Tibial artery (tissue), 4 donors: ENCODE results near the gene CDC6.

ENCODE experiments used
- DNase-seq, 2 donors: peaks; one replicate each; pipeline ENCODE4 v3.0.0-alpha.2; 2019
- H3K27ac ChIP-seq, 2 donors: fragments of 200-600 bp; sonication (generic) in 1 of 2; 1 replicate in 1 of 2; 2 replicates in 1 of 2; pipeline ENCODE4 v1.5.1; 2018 to 2019; ENCODE audit warnings: mild to moderate bottlenecking in 1 of 2
- H3K27me3 ChIP-seq, 2 donors: fragments of 200-600 bp; sonication (generic) in 1 of 2; one replicate each; pipeline versions ENCODE4 v1.5.1 to v1.6.0; 2016 to 2019
- H3K36me3 ChIP-seq, 3 donors: fragments of 200-600 bp; sonication (generic) in 2 of 3; one replicate each; pipeline ENCODE4 v1.5.1; 2016 to 2019; ENCODE audit warnings: mild to moderate bottlenecking in 2 of 3
- H3K4me1 ChIP-seq, 4 donors: fragments of 200-600 bp; sonication (generic) in 2 of 4; 1 replicate in 3 of 4; 2 replicates in 1 of 4; pipeline ENCODE4 v1.5.1; 2016 to 2019
- H3K4me3 ChIP-seq, 2 donors: fragments of 200-600 bp; sonication (generic) in 1 of 2; 1 replicate in 1 of 2; 2 replicates in 1 of 2; pipeline ENCODE4 v1.5.1; 2018 to 2019; ENCODE audit warnings: mild to moderate bottlenecking in 2 of 2
- H3K9me3 ChIP-seq, 3 donors: fragments of 200-600 bp; sonication (generic) in 1 of 3; one replicate each; pipeline ENCODE4 v1.5.1; 2016 to 2019
- intact Hi-C: fragments of 100-400 bp; cut with DNase I; formaldehyde crosslinking; loops from one replicate; pipeline ENCODE4 v1.15.0; 2023; ENCODE audit warnings: low total_unique reads
- TF ChIP-seq, protein P1 (sequence below), 2 experiments: fragments of 200-600 bp in 1 of 2; fragments of 450-650 bp in 1 of 2; IDR thresholded peaks; one replicate each; pipeline ENCODE4 v1.5.1; 2017 to 2019; ENCODE audit warnings: antibody characterized with exemption in 2 of 2, mild to moderate bottlenecking in 1 of 2, moderate library complexity in 1 of 2

The CDC6 gene

DNA sequence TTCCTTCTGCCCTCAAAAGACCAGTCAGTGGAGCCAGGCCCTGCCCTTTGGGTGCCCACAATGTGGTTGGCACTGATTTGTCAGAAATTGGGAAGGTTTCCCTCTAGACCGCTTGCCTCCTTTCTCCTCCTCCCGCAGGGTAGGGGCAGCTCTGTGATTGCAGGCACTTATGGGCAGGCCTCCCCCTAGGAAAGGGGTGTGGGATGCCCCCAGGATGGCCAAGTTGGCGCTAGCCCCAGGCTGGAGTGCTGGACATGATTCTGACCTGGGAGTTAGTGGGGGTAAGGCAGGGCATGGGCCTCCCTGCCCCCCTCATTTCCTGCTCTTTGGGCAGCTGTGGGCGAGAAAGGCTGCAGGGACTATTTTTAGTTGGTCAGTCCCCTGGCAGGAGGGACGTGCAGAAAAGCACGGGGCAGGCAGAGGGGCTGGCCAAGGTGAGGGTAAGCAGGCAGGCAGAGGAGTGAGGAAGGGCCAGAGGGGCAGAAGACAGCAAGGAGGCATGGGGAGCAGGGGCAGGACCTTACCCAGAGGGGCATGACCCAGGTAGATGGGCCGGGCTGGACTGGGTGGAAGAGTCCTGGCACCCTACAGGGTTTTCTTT, 24.6 kb downstream of the CDC6 start:
- TF ChIP-seq, protein P1, sequence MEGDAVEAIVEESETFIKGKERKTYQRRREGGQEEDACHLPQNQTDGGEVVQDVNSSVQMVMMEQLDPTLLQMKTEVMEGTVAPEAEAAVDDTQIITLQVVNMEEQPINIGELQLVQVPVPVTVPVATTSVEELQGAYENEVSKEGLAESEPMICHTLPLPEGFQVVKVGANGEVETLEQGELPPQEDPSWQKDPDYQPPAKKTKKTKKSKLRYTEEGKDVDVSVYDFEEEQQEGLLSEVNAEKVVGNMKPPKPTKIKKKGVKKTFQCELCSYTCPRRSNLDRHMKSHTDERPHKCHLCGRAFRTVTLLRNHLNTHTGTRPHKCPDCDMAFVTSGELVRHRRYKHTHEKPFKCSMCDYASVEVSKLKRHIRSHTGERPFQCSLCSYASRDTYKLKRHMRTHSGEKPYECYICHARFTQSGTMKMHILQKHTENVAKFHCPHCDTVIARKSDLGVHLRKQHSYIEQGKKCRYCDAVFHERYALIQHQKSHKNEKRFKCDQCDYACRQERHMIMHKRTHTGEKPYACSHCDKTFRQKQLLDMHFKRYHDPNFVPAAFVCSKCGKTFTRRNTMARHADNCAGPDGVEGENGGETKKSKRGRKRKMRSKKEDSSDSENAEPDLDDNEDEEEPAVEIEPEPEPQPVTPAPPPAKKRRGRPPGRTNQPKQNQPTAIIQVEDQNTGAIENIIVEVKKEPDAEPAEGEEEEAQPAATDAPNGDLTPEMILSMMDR (IDR thresholded peaks at IDR 0.05) = no peak
- H3K27ac ChIP-seq = peak overlapping the region; percentile 94 to 95
- H3K4me3 ChIP-seq = no peak overlapping the region

DNA sequence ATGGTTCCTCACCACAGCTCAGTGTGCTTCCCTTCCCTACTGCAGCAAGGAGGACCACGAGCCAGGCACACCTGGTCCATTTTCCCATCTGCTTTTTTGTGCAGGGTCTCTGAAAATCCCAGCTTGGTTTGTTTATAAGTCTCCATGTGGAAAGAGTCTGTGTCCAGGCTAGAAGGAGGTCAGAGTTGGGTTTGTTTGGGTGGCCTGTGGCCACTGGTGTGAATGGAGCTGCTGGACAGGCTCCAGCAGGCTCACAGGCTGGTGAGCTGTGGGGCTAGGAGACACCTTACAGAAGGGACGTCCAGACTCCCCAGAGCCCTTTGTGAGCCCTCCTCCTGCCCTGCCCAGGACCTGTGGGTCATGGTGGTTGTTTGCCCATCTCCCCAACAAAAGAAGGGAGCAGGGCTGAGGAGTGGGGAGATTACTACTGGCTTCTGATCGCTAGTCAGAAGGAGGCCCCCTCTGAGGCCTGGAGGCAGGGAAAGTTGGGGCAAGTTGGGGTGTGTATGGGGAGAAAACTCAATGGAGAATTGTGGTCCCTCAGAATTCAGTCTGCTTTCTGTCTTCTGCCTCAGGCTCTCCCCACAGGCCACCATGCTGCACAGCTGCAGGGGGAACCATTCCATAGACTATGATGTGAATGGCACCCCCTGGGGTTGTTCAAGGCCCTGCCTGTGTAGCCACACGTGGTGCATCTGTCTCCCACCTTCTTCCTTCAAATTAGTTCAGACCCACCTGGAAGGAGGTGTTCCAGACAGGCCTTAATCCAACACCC, 25.4 kb downstream of the CDC6 start:
- Histone ChIP-seq H3K4me3 (no peak overlapping the region), H3K36me3 (no peaks in the 10 kb centered on the region), H3K27ac (peak overlapping the region; percentile 94 to 95), H3K4me1 (peaks cover 4 to 95% (median 91%) of the 10 kb centered on the region in 4 donors), H3K9me3 (no peaks in the 10 kb centered on the region), H3K27me3 (no peaks in the 10 kb centered on the region)
- intact Hi-C loops = no loop called here
- no peak for DNase-seq
- TF ChIP-seq, protein P1 (IDR thresholded peaks at IDR 0.05) = no peak

More for the DNA sequence above, 24.6 kb downstream of the CDC6 start:
- Histone ChIP-seq H3K27me3 (no peaks in the 10 kb centered on the region), H3K36me3 (no peaks in the 10 kb centered on the region), H3K9me3 (no peaks in the 10 kb centered on the region), H3K4me1 (peaks cover 4 to 96% (median 87%) of the 10 kb centered on the region in 4 donors)
- DNase-seq = peak; percentile 69 to 95
- intact Hi-C loops = no loop called here

DNA sequence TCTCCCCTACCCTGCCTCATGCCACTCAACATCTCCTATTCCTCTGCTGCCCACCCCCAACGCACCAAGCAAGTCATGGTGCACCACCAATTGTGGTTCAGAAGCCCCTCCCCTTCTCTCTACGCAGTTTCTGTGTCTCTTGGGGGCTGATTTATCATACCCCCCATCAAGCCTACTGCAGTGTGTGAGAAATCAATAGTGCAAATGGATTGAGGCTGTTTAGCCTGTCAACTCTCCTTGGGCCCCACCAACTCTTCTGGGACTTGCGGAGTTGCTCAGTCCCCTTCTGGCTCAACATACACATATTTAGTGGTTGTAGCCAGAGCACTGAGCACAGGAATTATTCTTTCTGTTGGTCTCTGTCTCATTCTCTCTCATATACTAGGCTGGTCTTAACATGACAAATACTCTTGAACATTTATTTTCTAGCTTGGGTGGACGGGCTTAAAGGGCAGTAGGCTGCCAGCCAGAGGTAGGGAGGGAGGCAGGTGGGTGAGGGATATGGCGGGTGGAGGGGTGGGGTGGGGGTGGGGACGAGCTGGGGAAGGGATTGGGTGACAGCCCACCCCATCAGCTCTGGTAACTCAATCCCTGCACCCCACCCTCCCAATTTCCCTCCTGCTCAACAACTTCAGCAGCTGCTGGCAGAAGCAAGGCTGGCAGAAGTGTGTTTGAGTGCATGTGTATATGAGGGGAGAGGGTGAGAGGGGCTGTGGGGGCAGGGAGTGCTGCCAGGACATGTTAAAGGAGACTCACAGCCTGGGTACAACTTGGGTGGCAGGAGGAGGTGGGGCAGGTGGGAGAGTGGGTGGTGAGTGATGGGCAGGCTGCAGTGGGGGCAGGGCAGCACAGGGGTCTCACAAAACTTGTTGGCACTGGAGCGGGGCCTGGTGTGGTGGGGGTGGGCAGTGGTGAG, 26.2 kb downstream of the CDC6 start:
- intact Hi-C loops = no loop called here
- DNase-seq = peak in 1 of 2 donors; percentile 76
- Histone ChIP-seq H3K27ac (peak overlapping the region; percentile 94 to 95), H3K4me3 (no peak overlapping the region), H3K4me1 (peaks cover 4 to 92% (median 88%) of the 10 kb centered on the region in 4 donors), H3K36me3 (no peaks in the 10 kb centered on the region), H3K9me3 (no peaks in the 10 kb centered on the region), H3K27me3 (no peaks in the 10 kb centered on the region)
- TF ChIP-seq, protein P1 (IDR thresholded peaks at IDR 0.05) = no peak

DNA sequence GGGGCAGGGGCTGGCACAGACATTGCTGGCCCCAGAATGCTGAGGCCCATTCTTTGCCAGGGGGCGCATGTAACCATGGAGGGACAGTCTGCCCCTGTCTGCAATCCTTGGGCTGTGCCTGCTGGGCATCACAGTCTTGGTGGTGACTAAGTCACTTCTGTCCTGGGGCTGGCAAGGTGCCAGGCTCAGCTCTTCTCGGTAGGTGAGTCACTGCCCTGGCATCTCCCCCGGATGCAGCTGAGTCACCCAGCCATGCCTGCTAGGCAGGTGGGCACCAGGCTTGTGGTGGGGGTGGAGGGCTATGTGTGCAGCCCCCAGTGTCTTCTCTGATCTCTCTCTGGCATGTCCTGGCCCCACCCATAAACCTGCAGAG, 26.9 kb downstream of the CDC6 start:
- TF ChIP-seq, protein P1 (IDR thresholded peaks at IDR 0.05) = no peak
- H3K4me1 ChIP-seq = peaks cover 4 to 92% (median 88%) of the 10 kb centered on the region in 4 donors
- H3K4me3 ChIP-seq = no peak overlapping the region
- H3K36me3 ChIP-seq = no peaks in the 10 kb centered on the region
- intact Hi-C loops = no loop called here
- H3K27me3 ChIP-seq = no peaks in the 10 kb centered on the region
- peak; percentile 92 to 97 for DNase-seq
- peak overlapping the region; percentile 94 to 95 for H3K27ac ChIP-seq
- no peaks in the 10 kb centered on the region for H3K9me3 ChIP-seq

DNA sequence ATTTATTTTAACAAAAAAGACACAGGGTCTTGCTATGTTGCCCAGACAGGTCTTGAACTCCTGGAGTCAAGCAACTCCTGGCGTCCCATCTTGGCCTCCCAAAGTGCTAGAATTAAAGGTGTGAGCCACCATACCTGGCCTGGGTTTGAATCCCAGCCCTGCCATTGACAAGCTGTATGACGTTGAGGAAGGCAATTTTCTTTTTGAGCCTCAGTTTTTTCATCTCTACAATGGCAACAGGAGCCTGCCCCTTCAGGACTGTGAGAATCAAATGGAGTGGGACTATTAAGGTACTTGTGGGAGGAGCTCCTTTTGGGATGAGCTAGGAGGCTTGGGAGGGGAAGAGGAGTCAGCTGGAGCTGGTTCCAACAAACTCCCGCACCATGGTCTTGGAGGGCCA, 27.5 kb downstream of the CDC6 start:
- DNase-seq = peak in 1 of 2 donors; percentile 54
- H3K9me3 ChIP-seq = no peaks in the 10 kb centered on the region
- H3K27me3 ChIP-seq = no peaks in the 10 kb centered on the region
- no peaks in the 10 kb centered on the region for H3K36me3 ChIP-seq
- H3K4me3 ChIP-seq = no peak overlapping the region
- peaks cover 4 to 92% (median 88%) of the 10 kb centered on the region in 4 donors for H3K4me1 ChIP-seq
- H3K27ac ChIP-seq = peak overlapping the region; percentile 94 to 95
- intact Hi-C loops = no loop called here
- TF ChIP-seq, protein P1 (IDR thresholded peaks at IDR 0.05) = no peak
